K562 (cell line): ENCODE measurements around the gene ETV3. TPM values are rescaled to one million over a fixed set of nuclear protein-coding genes. Genes with fewer than 3 reads are reported as not detected.

ENCODE experiments used
- GTF2F1 ChIP-seq: IDR thresholded peaks from 2 replicates; pipeline ENCODE4 v1.6.1; 2011; ENCODE audit warnings: low read depth, low read length, improper control_type of control experiment
- ZNF507 ChIP-seq: conservative IDR thresholded peaks from 2 replicates; pipeline ENCODE4 v1.6.1; 2017; ENCODE audit warnings: missing genetic modification characterization, missing compliant biosample characterization
- polyA plus RNA-seq, 8 experiments: library from polyadenylated mRNA; depleted of rRNA in 4 of 8; stranded (reverse) in 5 of 8; unstranded in 3 of 8; fragments of >200 nt; fragmentation: Nextera tagmentation in 2 of 8; fragmentation: Illumina TruSeq in 1 of 8; extraction: Ambion mirVana in 2 of 8; extraction: Trizol in 1 of 8; gene quantifications; 2 replicates each; pipeline versions ENCODE4 v1.2.1 to v1.2.3, GENCODE V29; 2011 to 2014; ENCODE audit warnings: inconsistent platforms in 1 of 8, missing spikeins in 1 of 8
- total RNA-seq, 7 experiments: library from RNA; depleted of rRNA in 6 of 7; stranded (reverse); fragments of >200 nt in 6 of 7; fragmentation: Illumina TruSeq in 2 of 7; extraction: Trizol in 2 of 7; gene quantifications; 2 replicates each; pipeline versions ENCODE4 v1.2.1 to v1.2.3, GENCODE V29; 2011 to 2021; ENCODE audit warnings: low replicate concordance in 1 of 7
- TF ChIP-seq, protein P1 (sequence below): fragments of 450-650 bp; IDR thresholded peaks from 2 replicates; pipeline ENCODE4 v1.6.1; 2016; ENCODE audit warnings: low read depth
- TF ChIP-seq, protein P2 (sequence below): fragments of 450-650 bp; conservative IDR thresholded peaks from 2 replicates; pipeline ENCODE4 v1.6.1; 2016; ENCODE audit warnings: missing genetic modification characterization, low read depth, mild to moderate bottlenecking, missing compliant biosample characterization, moderate library complexity
- TF ChIP-seq, protein P3 (sequence below), 2 experiments: fragments of 450-650 bp; IDR thresholded peaks; 2 replicates each; pipeline ENCODE4 v1.6.1; 2018; ENCODE audit warnings: mild to moderate bottlenecking in 2 of 2, low read depth in 1 of 2; ENCODE audit not compliant: partially characterized antibody in 2 of 2

ETV3 gene
- total and polyA plus RNA-seq, 9 of the 15 experiments (the other 6 are each of a cell fraction or from before 2014, with no cell fraction given), result 3.1 to 16.0 (median 9.0) TPM

DNA sequence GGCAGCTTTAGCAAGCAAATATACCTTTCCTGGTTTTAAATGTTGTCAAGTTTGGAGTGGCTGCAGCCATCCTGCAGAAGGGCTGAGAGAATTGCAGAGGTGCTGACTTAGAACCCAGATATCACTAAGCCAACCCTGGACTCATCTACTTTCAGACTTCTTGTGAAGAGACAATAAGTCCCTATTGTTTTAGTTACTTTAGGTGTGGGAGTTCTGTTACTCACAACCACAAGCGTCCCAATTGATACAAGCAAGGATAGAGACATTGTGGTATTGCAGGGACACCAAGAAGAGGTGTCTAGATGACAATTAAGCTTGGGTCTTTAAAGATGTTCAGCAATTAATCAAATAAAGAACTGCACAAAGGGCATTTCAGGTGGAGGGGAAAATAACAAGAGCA, 8.8 kb upstream of the ETV3 start (continued):
- TF ChIP-seq, protein P1, sequence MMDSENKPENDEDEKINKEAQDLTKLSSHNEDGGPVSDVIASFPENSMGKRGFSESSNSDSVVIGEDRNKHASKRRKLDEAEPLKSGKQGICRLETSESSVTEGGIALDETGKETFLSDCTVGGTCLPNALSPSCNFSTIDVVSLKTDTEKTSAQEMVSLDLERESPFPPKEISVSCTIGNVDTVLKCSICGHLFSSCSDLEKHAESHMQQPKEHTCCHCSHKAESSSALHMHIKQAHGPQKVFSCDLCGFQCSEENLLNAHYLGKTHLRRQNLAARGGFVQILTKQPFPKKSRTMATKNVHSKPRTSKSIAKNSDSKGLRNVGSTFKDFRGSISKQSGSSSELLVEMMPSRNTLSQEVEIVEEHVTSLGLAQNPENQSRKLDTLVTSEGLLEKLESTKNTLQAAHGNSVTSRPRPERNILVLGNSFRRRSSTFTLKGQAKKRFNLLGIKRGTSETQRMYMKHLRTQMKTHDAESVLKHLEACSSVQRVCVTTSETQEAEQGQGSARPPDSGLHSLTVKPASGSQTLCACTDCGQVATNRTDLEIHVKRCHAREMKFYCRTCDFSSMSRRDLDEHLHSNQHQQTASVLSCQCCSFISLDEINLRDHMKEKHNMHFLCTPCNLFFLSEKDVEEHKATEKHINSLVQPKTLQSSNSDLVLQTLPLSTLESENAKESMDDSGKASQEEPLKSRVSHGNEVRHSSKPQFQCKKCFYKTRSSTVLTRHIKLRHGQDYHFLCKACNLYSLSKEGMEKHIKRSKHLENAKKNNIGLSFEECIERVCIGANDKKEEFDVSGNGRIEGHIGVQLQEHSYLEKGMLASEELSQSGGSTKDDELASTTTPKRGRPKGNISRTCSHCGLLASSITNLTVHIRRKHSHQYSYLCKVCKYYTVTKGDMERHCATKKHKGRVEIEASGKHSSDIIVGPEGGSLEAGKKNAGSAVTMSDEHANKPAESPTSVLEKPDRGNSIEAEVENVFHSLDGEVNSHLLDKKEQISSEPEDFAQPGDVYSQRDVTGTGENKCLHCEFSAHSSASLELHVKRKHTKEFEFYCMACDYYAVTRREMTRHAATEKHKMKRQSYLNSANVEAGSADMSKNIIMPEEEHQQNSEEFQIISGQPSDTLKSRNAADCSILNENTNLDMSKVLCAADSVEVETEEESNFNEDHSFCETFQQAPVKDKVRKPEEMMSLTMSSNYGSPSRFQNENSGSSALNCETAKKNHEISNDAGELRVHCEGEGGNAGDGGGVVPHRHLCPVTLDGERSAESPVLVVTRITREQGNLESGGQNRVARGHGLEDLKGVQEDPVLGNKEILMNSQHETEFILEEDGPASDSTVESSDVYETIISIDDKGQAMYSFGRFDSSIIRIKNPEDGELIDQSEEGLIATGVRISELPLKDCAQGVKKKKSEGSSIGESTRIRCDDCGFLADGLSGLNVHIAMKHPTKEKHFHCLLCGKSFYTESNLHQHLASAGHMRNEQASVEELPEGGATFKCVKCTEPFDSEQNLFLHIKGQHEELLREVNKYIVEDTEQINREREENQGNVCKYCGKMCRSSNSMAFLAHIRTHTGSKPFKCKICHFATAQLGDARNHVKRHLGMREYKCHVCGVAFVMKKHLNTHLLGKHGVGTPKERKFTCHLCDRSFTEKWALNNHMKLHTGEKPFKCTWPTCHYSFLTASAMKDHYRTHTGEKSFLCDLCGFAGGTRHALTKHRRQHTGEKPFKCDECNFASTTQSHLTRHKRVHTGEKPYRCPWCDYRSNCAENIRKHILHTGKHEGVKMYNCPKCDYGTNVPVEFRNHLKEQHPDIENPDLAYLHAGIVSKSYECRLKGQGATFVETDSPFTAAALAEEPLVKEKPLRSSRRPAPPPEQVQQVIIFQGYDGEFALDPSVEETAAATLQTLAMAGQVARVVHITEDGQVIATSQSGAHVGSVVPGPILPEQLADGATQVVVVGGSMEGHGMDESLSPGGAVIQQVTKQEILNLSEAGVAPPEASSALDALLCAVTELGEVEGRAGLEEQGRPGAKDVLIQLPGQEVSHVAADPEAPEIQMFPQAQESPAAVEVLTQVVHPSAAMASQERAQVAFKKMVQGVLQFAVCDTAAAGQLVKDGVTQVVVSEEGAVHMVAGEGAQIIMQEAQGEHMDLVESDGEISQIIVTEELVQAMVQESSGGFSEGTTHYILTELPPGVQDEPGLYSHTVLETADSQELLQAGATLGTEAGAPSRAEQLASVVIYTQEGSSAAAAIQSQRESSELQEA, result no peak
- TF ChIP-seq, protein P2, sequence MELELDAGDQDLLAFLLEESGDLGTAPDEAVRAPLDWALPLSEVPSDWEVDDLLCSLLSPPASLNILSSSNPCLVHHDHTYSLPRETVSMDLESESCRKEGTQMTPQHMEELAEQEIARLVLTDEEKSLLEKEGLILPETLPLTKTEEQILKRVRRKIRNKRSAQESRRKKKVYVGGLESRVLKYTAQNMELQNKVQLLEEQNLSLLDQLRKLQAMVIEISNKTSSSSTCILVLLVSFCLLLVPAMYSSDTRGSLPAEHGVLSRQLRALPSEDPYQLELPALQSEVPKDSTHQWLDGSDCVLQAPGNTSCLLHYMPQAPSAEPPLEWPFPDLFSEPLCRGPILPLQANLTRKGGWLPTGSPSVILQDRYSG (tag), result no peak
- TF ChIP-seq, protein P3, sequence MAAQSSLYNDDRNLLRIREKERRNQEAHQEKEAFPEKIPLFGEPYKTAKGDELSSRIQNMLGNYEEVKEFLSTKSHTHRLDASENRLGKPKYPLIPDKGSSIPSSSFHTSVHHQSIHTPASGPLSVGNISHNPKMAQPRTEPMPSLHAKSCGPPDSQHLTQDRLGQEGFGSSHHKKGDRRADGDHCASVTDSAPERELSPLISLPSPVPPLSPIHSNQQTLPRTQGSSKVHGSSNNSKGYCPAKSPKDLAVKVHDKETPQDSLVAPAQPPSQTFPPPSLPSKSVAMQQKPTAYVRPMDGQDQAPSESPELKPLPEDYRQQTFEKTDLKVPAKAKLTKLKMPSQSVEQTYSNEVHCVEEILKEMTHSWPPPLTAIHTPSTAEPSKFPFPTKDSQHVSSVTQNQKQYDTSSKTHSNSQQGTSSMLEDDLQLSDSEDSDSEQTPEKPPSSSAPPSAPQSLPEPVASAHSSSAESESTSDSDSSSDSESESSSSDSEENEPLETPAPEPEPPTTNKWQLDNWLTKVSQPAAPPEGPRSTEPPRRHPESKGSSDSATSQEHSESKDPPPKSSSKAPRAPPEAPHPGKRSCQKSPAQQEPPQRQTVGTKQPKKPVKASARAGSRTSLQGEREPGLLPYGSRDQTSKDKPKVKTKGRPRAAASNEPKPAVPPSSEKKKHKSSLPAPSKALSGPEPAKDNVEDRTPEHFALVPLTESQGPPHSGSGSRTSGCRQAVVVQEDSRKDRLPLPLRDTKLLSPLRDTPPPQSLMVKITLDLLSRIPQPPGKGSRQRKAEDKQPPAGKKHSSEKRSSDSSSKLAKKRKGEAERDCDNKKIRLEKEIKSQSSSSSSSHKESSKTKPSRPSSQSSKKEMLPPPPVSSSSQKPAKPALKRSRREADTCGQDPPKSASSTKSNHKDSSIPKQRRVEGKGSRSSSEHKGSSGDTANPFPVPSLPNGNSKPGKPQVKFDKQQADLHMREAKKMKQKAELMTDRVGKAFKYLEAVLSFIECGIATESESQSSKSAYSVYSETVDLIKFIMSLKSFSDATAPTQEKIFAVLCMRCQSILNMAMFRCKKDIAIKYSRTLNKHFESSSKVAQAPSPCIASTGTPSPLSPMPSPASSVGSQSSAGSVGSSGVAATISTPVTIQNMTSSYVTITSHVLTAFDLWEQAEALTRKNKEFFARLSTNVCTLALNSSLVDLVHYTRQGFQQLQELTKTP (IDR thresholded peaks at IDR 0.05; ENCODE audit: low read depth in 1 of 2, partially characterized antibody in 2 of 2), result no peak
- no peak for TF ChIP-seq ZNF507
- TF ChIP-seq GTF2F1, result no peak
